ENCODE results near the gene PPP2R5D. TPM values are rescaled to one million over a fixed set of nuclear protein-coding genes. Genes with fewer than 3 reads are reported as not detected.

The PPP2R5D gene
- total and polyA plus RNA-seq, 2 of the 8 experiments (the other 6 are each of a cell fraction or from before 2014, with no cell fraction given) = 52.1 to 55.7 TPM

GRCh38 chr6:42968126-42968701, 16.2 kb upstream of the PPP2R5D start:
- CTCF ChIA-PET (ENCODE audit: partially characterized antibody) = interaction anchor here (0.7 to 4.2 kb wide), 4 partner anchors 31 to 67 kb away, joined by 3 to 11 read pairs (median 3); no protein-coding TSS in a partner anchor
- Histone ChIP-seq H3K56ac (replicated peaks; ENCODE audit: insufficient read length, low read depth, low read length) (no peak overlapping the region), H2BK120ac (replicated peaks; ENCODE audit: low read depth, low read length) (no peak overlapping the region), H3K4me1 (replicated peaks in 1 of 4; ENCODE audit: control insufficient read depth in 3 of 4, insufficient read depth in 4 of 4, low read length in 3 of 4) (peaks cover 0 to 10% (median 4%) of the 10 kb centered on the region in 4 experiments; a peak in 5 of 7 replicates), H2BK15ac (ENCODE audit: low read length) (no peak overlapping the region), H2BK5ac (ENCODE audit: low read depth, low read length) (no peak overlapping the region), H3K36me3 (ENCODE audit: control insufficient read depth in 2 of 4, insufficient read depth in 4 of 4, low read length in 3 of 4) (peaks cover 0 to 2% (median 0%) of the 10 kb centered on the region in 4 experiments; a peak in 1 of 8 replicates), H4K20me1 (replicated peaks in 1 of 2; ENCODE audit: control insufficient read depth in 1 of 2, insufficient read depth in 2 of 2, low read length in 2 of 2) (peaks cover 0 to 2% of the 10 kb centered on the region in 2 experiments), H3K79me1 (ENCODE audit: low read depth, low read length) (no peaks in the 10 kb centered on the region; the same call in 1 of the 2 replicates), H3K4me3 (ENCODE audit: extremely low read depth in 1 of 4, insufficient read depth in 2 of 4, low read depth in 3 of 4, low read length in 4 of 4) (no peak overlapping the region), H3K27ac (ENCODE audit: low read depth, low read length) (no peak overlapping the region), H3K18ac (ENCODE audit: extremely low read depth, low read length) (no peak overlapping the region), H3K9me3 (ENCODE audit: insufficient read depth in 2 of 2, low read depth in 1 of 2, low read length in 1 of 2) (no peaks in the 10 kb centered on the region), H3K79me2 (ENCODE audit: control insufficient read depth in 1 of 2, insufficient read depth in 2 of 2, low read length in 2 of 2) (no peaks in the 10 kb centered on the region), H3K14ac (ENCODE audit: insufficient read length) (no peak overlapping the region), H2BK12ac (ENCODE audit: low read depth, low read length) (no peak overlapping the region), H3K4ac (replicated peaks; ENCODE audit: insufficient read length, low read depth, low read length) (no peak overlapping the region), H2BK20ac (ENCODE audit: low read length) (no peak overlapping the region), H4K8ac (ENCODE audit: extremely low read depth, insufficient read depth, low read length) (no peak overlapping the region), H3K4me2 (ENCODE audit: insufficient read depth in 1 of 2, low read depth in 2 of 2, low read length in 2 of 2) (no peak overlapping the region), H3K23ac (ENCODE audit: insufficient read length) (no peak overlapping the region), H3K23me2 (ENCODE audit: low read depth, low read length) (no peaks in the 10 kb centered on the region), H2AFZ (ENCODE audit: low read length) (no peak overlapping the region), H4K5ac (ENCODE audit: insufficient read length, low read depth, low read length) (no peak overlapping the region), H4K91ac (replicated peaks; ENCODE audit: insufficient read length, low read length) (no peak overlapping the region), H3K27me3 (replicated peaks in 1 of 4; ENCODE audit: control insufficient read depth in 3 of 4, extremely low read depth in 1 of 4, insufficient read depth in 3 of 4, low read length in 3 of 4) (no peaks in the 10 kb centered on the region), H2AK5ac (ENCODE audit: low read depth, low read length) (no peak overlapping the region), H3K9ac (replicated peaks in 1 of 4; ENCODE audit: extremely low read depth in 1 of 4, low read depth in 3 of 4, low read length in 3 of 4) (no peak overlapping the region)
- POLR2A ChIA-PET (ENCODE audit: partially characterized antibody) = interaction anchor here (1.6 to 1.7 kb wide), 2 partner anchors 11 to 16 kb away, joined by 3 to 7 read pairs; partner anchors contain the start of genes PEX6 and PPP2R5D
- no peak for FAIRE-seq
- DNase-seq (ENCODE audit: low read depth in 1 of 2, low spot score in 2 of 2) = no peak
- WGBS, 2 experiments (ENCODE audit: extremely low coverage in 1 of 2, insufficient coverage in 1 of 2, insufficient read length in 1 of 2, insufficient replicate concordance in 2 of 2, low coverage in 1 of 2, low lambda C conversion rate in 2 of 2, missing lambda C conversion rate in 1 of 2) = 89% methylated on average over 12 of the region's 12 CpGs; no CpG with 5 or more reads in 1 of the 2 experiments
- no peak for TF ChIP-seq CEBPB (IDR thresholded peaks at IDR 0.05; ENCODE audit: low read depth, low read length)
- TF ChIP-seq KDM1A (IDR thresholded peaks at IDR 0.05; ENCODE audit: borderline replicate concordance, low read length) = no peak
- TF ChIP-seq RAD21 (IDR thresholded peaks at IDR 0.05 in 1 of 2, conservative IDR thresholded peaks at IDR 0.05 in 1 of 2; ENCODE audit: low read depth in 2 of 2, low read length in 2 of 2) = no peak
- TF ChIP-seq KDM5A (IDR thresholded peaks at IDR 0.05; ENCODE audit: low read length) = no peak
- TF ChIP-seq RBBP5 (IDR thresholded peaks at IDR 0.05; ENCODE audit: borderline replicate concordance, low read depth, low read length) = no peak
- no peak for TF ChIP-seq SIX5 (IDR thresholded peaks at IDR 0.05; ENCODE audit: low read depth, low read length)
- TF ChIP-seq USF2 (IDR thresholded peaks at IDR 0.05; ENCODE audit: low read length) = no peak
- no peak for TF ChIP-seq FOSL1 (IDR thresholded peaks at IDR 0.05; ENCODE audit: insufficient read depth, low read depth, low read length)
- no peak for TF ChIP-seq EGR1 (IDR thresholded peaks at IDR 0.05; ENCODE audit: borderline replicate concordance, low read depth, low read length)
- TF ChIP-seq CTBP2 (IDR thresholded peaks at IDR 0.05; ENCODE audit: borderline replicate concordance, insufficient read depth, insufficient read length, low read length) = no peak
- TF ChIP-seq HDAC2 (IDR thresholded peaks at IDR 0.05; ENCODE audit: borderline replicate concordance in 1 of 2, low read depth in 2 of 2, low read length in 2 of 2) = no peak

Measured in H1 (cell line).